ENCODE measurements around the gene FCN2.

DNA sequence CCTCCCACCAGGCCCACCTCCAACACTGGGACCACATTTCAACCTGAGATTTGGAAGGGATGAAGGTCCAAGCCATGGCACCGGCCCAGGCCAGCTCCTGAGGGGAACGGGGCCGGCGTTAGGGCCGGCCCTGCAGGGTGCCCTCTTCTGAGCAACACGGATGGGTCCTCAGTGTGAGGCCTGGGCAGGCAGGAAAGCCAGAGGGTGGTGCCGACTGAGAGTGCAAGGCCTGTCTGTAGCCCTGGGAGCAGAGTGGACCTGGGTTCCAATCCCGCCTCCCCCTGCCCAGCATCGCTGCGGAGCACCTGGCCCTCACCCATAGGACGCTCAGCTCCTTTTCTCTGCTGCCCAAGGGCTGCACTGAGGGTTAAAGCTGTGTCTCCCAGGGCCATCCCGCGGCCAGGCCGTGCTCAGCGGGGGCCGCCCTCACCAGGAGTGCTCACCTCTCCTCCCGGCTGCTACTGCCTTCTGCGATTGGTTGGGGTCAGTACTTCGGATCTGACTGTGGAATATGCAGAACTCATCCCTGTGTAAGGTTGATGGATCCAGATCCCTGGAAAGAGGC lies 44.1 kb upstream of the FCN2 start:
- no peak for TF ChIP-seq CBX5 (IDR thresholded peaks at IDR 0.05; ENCODE audit: borderline replicate concordance, low read depth)
- TF ChIP-seq, protein P1, sequence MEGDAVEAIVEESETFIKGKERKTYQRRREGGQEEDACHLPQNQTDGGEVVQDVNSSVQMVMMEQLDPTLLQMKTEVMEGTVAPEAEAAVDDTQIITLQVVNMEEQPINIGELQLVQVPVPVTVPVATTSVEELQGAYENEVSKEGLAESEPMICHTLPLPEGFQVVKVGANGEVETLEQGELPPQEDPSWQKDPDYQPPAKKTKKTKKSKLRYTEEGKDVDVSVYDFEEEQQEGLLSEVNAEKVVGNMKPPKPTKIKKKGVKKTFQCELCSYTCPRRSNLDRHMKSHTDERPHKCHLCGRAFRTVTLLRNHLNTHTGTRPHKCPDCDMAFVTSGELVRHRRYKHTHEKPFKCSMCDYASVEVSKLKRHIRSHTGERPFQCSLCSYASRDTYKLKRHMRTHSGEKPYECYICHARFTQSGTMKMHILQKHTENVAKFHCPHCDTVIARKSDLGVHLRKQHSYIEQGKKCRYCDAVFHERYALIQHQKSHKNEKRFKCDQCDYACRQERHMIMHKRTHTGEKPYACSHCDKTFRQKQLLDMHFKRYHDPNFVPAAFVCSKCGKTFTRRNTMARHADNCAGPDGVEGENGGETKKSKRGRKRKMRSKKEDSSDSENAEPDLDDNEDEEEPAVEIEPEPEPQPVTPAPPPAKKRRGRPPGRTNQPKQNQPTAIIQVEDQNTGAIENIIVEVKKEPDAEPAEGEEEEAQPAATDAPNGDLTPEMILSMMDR (IDR thresholded peaks at IDR 0.05 in 2 of 3, conservative IDR thresholded peaks at IDR 0.05 in 1 of 3; ENCODE audit: insufficient read depth in 2 of 3, low read depth in 1 of 3, low read length in 3 of 3) = no peak

Measured in K562 (cell line).